Activated T-helper 2 cell treated with anti-CD3 and anti-CD28 coated beads, Interferon-gamma antibody, Interleukin-2, Interleukin-4, amounts not matched to agents 10 μg/mL and 5 μg/mL and 100 μg/mL, durations not matched to agents 14 hours and 24 hours and 36 hours (primary cell): Measurements from ENCODE around the gene ZAP70. TPM values are rescaled to one million over a fixed set of nuclear protein-coding genes. Genes with fewer than 3 reads are reported as not detected.

Source experiments
- DNase-seq: peaks from one replicate; pipeline ENCODE4 v3.0.0; 2021; ENCODE audit warnings: low spot score
- H3K27ac Mint-ChIP-seq: one replicate; pipeline ENCODE4 v1.8.0; 2021; ENCODE audit warnings: mixed read lengths
- H3K27me3 Mint-ChIP-seq: one replicate; pipeline ENCODE4 v1.8.0; 2021; ENCODE audit warnings: low read depth, mixed read lengths
- H3K36me3 Mint-ChIP-seq: one replicate; pipeline ENCODE4 v1.8.0; 2021; ENCODE audit warnings: low read depth, mixed read lengths
- H3K4me1 Mint-ChIP-seq: one replicate; pipeline ENCODE4 v1.8.0; 2021; ENCODE audit warnings: low read depth, mixed read lengths
- H3K4me3 Mint-ChIP-seq: one replicate; pipeline ENCODE4 v1.8.0; 2021; ENCODE audit warnings: low read depth, mild to moderate bottlenecking, moderate library complexity, mixed read lengths
- H3K9me3 Mint-ChIP-seq: one replicate; pipeline ENCODE4 v1.8.0; 2021; ENCODE audit warnings: mixed read lengths
- intact Hi-C: fragments of 100-400 bp; cut with micrococcal nuclease; formaldehyde crosslinking; loops from one replicate; pipeline ENCODE4 v1.15.1; 2023
- total RNA-seq: library from RNA; stranded (reverse); gene quantifications from 2 replicates; pipeline ENCODE4 v1.2.3, GENCODE V29; 2022

ZAP70 gene
- total RNA-seq, 1 donor from 2014 or later: 234 TPM

GRCh38 chr2:97742381-97742847 lies 29.0 kb downstream of the ZAP70 start:
- Mint-ChIP-seq H3K27me3 (no peaks in the 10 kb centered on the region), H3K36me3 (peaks cover 62% of the 10 kb centered on the region), H3K9me3 (no peaks in the 10 kb centered on the region), H3K4me1 (peaks cover 53% of the 10 kb centered on the region), H3K4me3 (no peak overlapping the region), H3K27ac (peak overlapping the region; percentile 87)
- intact Hi-C loops: no loop called here
- no peak for DNase-seq

GRCh38 chr2:97743913-97744312 lies 30.5 kb downstream of the ZAP70 start:
- Mint-ChIP-seq H3K27me3 (no peaks in the 10 kb centered on the region), H3K4me1 (peaks cover 59% of the 10 kb centered on the region), H3K4me3 (no peak overlapping the region), H3K27ac (no peak overlapping the region), H3K9me3 (no peaks in the 10 kb centered on the region), H3K36me3 (peaks cover 56% of the 10 kb centered on the region)
- intact Hi-C loops: no loop called here
- DNase-seq: no peak

GRCh38 chr2:97745474-97746174 lies 32.2 kb downstream of the ZAP70 start:
- intact Hi-C loops: loop anchor here (1.0 kb wide), 1 partner anchor 83 kb away; no protein-coding TSS in a partner anchor
- Mint-ChIP-seq H3K36me3 (peaks cover 51% of the 10 kb centered on the region), H3K9me3 (no peaks in the 10 kb centered on the region), H3K27ac (peak overlapping the region; percentile 1), H3K27me3 (no peaks in the 10 kb centered on the region), H3K4me1 (peaks cover 57% of the 10 kb centered on the region), H3K4me3 (no peak overlapping the region)
- peak; percentile 46 for DNase-seq

GRCh38 chr2:97747285-97747684 lies 33.9 kb downstream of the ZAP70 start:
- no peak for DNase-seq
- intact Hi-C loops: no loop called here
- H3K36me3 Mint-ChIP-seq: peaks cover 34% of the 10 kb centered on the region
- H3K4me3 Mint-ChIP-seq: no peak overlapping the region
- no peaks in the 10 kb centered on the region for H3K9me3 Mint-ChIP-seq
- H3K27ac Mint-ChIP-seq: no peak overlapping the region
- peaks cover 45% of the 10 kb centered on the region for H3K4me1 Mint-ChIP-seq
- H3K27me3 Mint-ChIP-seq: no peaks in the 10 kb centered on the region

- Mint-ChIP-seq H3K9me3 (no peaks in the 10 kb centered on the region), H3K4me1 (peaks cover 41% of the 10 kb centered on the region), H3K27me3 (no peaks in the 10 kb centered on the region), H3K4me3 (no peak overlapping the region), H3K36me3 (peaks cover 31% of the 10 kb centered on the region), H3K27ac (no peak overlapping the region)
- no peak for DNase-seq
- intact Hi-C loops: loop anchor here (1.0 kb wide), 1 partner anchor 37 kb away; no protein-coding TSS in a partner anchor
These were observed 34.3 kb downstream of the ZAP70 start for GRCh38 chr2:97747716-97748115.

GRCh38 chr2:97749581-97749980 lies 36.2 kb downstream of the ZAP70 start:
- Mint-ChIP-seq H3K27ac (no peak overlapping the region), H3K27me3 (no peaks in the 10 kb centered on the region), H3K4me1 (peaks cover 25% of the 10 kb centered on the region), H3K4me3 (no peak overlapping the region), H3K9me3 (no peaks in the 10 kb centered on the region), H3K36me3 (peaks cover 15% of the 10 kb centered on the region)
- no peak for DNase-seq
- intact Hi-C loops: no loop called here

- intact Hi-C loops: no loop called here
- Mint-ChIP-seq H3K27ac (no peak overlapping the region), H3K27me3 (no peaks in the 10 kb centered on the region), H3K4me3 (no peak overlapping the region), H3K36me3 (peaks cover 19% of the 10 kb centered on the region), H3K9me3 (no peaks in the 10 kb centered on the region), H3K4me1 (peaks cover 25% of the 10 kb centered on the region)
- DNase-seq: no peak
These were observed 36.6 kb downstream of the ZAP70 start for GRCh38 chr2:97750017-97750416.

- intact Hi-C loops: no loop called here
- Mint-ChIP-seq H3K27ac (no peak overlapping the region), H3K4me3 (no peak overlapping the region), H3K36me3 (peaks cover 15% of the 10 kb centered on the region), H3K4me1 (peaks cover 12% of the 10 kb centered on the region), H3K9me3 (no peaks in the 10 kb centered on the region), H3K27me3 (no peaks in the 10 kb centered on the region)
- DNase-seq: no peak
These were observed 38.4 kb downstream of the ZAP70 start for GRCh38 chr2:97751752-97752151.

- intact Hi-C loops: no loop called here
- Mint-ChIP-seq H3K9me3 (no peaks in the 10 kb centered on the region), H3K27ac (no peak overlapping the region), H3K27me3 (no peaks in the 10 kb centered on the region), H3K4me1 (peaks cover 6% of the 10 kb centered on the region), H3K4me3 (no peak overlapping the region), H3K36me3 (peaks cover 18% of the 10 kb centered on the region)
- no peak for DNase-seq
These were observed 39.3 kb downstream of the ZAP70 start for GRCh38 chr2:97752342-97753334.

GRCh38 chr2:97754690-97755346 lies 41.4 kb downstream of the ZAP70 start:
- H3K27me3 Mint-ChIP-seq: no peaks in the 10 kb centered on the region
- H3K27ac Mint-ChIP-seq: no peak overlapping the region
- DNase-seq: no peak

GRCh38 chr2:97755491-97755890 lies 42.1 kb downstream of the ZAP70 start:
- Mint-ChIP-seq H3K4me3 (no peak overlapping the region), H3K4me1 (peaks cover 15% of the 10 kb centered on the region), H3K27ac (no peak overlapping the region), H3K9me3 (no peaks in the 10 kb centered on the region), H3K36me3 (peaks cover 36% of the 10 kb centered on the region), H3K27me3 (no peaks in the 10 kb centered on the region)
- DNase-seq: no peak
- intact Hi-C loops: no loop called here

More at GRCh38 chr2:97754690-97755346, 41.4 kb downstream of the ZAP70 start:
- intact Hi-C loops: no loop called here
- Mint-ChIP-seq H3K4me1 (peaks cover 9% of the 10 kb centered on the region), H3K9me3 (no peaks in the 10 kb centered on the region), H3K36me3 (peaks cover 29% of the 10 kb centered on the region), H3K4me3 (no peak overlapping the region)

- Mint-ChIP-seq H3K36me3 (peaks cover 47% of the 10 kb centered on the region), H3K4me1 (peaks cover 25% of the 10 kb centered on the region), H3K9me3 (no peaks in the 10 kb centered on the region), H3K4me3 (no peak overlapping the region), H3K27ac (no peak overlapping the region), H3K27me3 (no peaks in the 10 kb centered on the region)
- DNase-seq: no peak
- intact Hi-C loops: no loop called here
These were observed 43.7 kb downstream of the ZAP70 start for GRCh38 chr2:97757062-97757461.
